Dedifferentiated amniotic fluid mesenchymal stem cell (primary cell): ENCODE results near the gene AGRN.
"Not testable (repeated sequence)": the region's sequence is repeated elsewhere in the genome, so short reads cannot be mapped to it uniquely, and the experiment has no call there.

ENCODE experiments used
- DNase-seq: peaks from one replicate; pipeline ENCODE4 v3.0.0-alpha.2; 2016; ENCODE audit errors: extremely low spot score

The AGRN gene

DNA sequence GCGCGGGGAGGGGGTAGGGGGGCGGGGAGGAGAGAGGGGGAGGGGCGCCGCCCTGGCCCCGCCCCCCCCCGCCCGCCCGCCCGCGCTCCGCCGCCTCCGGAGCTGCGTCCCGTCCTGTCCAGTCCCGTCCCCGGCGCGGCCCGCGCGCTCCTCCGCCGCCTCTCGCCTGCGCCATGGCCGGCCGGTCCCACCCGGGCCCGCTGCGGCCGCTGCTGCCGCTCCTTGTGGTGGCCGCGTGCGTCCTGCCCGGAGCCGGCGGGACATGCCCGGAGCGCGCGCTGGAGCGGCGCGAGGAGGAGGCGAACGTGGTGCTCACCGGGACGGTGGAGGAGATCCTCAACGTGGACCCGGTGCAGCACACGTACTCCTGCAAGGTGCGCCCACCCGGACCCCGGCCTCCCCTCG, at the start of gene AGRN:
Gene AGRN, plus strand, starts transcription at position 121 of the 405 bp plus-strand sequence. Its CDS starts 53 bp downstream, at position 174.
- DNase-seq: no peak

GRCh38 chr1:970242-970972, 49.5 kb upstream of the AGRN start:
- DNase-seq: no peak

DNA sequence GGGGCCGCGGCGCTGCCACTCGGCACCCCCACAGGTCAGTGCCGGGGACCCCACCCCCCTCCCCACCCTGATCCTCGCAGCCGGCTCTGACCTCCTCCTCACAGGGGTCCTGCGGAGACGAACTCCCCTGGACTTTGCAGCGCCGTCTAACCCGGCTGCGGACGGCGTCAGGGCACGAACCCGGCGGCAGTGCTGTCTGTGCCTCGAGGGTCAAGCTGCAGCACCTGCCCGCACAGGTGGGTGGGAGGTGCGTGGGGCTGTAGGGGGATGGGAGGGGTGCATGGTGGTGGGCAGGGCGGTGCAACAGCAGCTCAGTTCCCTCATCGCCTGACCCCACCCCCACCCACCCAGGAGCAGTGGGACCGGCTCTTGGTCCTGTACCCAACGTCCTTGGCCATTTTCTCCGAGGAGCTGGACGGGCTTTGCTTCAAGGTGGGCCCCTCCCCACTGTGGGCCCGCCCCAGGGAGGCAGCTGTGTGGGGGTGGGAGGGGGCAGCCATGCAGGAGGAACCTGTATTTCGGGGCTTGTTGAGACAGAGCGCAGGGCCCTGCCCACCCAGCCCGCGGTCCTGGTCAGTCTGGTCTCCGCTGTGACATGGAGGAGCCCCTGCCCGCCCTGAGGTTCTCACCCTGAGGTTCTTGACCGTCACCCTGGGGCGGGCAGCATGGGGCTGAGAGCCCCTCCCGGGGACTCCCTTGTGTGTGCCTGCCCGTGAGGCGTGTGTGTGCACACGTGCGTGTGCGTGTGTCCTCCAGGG, 48.8 kb upstream of the AGRN start:
- DNase-seq: no peak

GRCh38 chr1:971751-972506, 48.0 kb upstream of the AGRN start:
- DNase-seq: no peak

DNA sequence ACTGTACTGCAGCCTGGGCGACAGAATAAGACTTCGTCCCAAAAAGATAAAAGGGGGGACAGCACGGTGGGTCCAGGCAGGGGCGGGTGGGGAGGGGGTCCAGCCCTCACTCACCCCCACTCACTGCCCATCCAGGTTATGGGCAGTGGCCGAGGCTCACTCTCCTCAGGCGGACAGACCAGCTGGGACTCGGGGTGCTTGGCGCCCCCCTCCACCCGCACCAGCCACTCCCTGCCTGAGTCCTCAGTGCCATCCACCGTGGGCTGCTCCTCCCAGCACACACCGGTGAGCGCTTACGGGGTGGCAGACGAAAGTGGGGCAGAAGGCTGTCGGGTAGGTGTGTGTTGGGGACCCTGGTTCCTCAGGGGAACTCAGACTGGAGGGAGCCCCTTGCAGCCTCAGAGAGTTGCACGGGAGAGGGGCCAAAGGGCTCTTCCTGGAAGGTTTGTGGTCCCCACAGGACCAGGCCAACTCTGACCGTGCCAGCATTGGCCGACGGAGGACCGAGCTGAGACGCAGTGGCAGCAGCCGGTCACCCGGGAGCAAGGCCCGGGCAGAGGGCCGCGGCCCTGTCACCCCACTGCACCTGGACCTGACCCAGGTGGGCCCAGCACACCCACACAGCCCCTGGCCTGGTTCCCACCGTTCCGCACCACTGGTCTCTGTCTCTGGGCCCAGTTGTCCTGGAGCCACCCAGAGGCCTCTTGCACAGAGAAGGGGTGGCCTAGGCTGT, 47.0 kb upstream of the AGRN start:
- no peak for DNase-seq

- DNase-seq: no peak
These were observed 46.2 kb upstream of the AGRN start for GRCh38 chr1:973459-974292.

- no peak for DNase-seq
These were observed 45.7 kb upstream of the AGRN start for GRCh38 chr1:974293-974640.

GRCh38 chr1:974687-975328, 45.1 kb upstream of the AGRN start:
- no peak for DNase-seq

- no peak for DNase-seq
These were observed 44.6 kb upstream of the AGRN start for GRCh38 chr1:975365-975764.

DNA sequence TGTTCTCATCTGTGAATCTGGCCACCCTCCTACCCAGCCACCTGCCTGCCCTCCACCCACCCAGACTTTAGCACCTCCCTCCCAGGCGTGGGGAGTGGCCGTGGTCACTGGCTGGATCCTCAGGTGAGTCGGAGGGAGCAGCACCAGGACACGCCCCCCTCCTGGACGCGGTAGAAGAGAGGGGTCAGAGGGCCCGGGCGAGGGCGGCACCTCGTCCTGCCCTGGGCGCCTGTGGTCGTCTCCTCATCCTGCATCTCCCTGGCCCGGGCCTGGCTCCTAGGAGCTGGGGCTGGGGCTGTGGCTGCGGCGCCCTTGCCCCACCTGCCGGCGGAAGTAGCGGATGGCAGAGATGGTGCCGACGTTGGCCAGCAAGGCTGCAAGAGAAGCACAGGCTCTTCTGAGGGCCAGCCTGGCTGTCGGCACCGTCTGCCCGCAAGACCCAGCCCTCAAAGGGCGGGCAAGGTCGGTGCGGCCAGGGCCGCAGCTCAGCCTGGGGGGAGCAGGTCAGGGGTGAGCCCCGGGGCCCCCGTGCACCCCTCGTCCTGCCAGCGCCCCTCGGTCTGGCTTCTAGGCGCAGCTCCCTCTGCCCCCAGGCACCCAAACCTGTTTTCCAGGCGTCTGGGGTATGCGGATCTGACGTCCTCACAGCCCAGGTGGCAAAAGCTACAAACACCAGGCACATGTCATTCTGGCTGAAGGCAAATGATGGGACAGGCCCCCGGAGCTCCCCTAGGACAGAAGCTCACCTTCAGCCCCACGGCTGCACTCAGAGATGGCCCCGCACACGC, 43.8 kb upstream of the AGRN start:
- peak; percentile 36 for DNase-seq

DNA sequence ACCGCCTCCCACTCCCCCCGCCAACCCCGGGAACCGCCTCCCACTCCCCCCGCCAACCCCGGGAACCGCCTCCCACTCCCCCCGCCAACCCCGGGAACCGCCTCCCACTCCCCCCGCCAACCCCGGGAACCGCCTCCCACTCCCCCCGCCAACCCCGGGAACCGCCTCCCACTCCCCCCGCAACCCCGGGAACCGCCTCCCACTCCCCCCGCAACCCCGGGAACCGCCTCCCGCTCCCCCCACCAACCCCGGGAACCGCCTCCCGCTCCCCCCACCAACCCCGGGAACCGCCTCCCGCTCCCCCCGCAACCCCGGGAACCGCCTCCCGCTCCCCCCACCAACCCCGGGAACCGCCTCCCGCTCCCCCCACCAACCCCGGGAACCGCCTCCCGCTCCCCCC, 43.1 kb upstream of the AGRN start:
- not testable (repeated sequence) for DNase-seq

GRCh38 chr1:978069-978834, 41.7 kb upstream of the AGRN start:
- no peak for DNase-seq

- DNase-seq: no peak
These were observed 40.8 kb upstream of the AGRN start for GRCh38 chr1:978835-979743.

- no peak for DNase-seq
These were observed 40.2 kb upstream of the AGRN start for GRCh38 chr1:979744-980072.

GRCh38 chr1:980137-980571, 39.8 kb upstream of the AGRN start:
- no peak for DNase-seq

GRCh38 chr1:980602-981395, 39.1 kb upstream of the AGRN start:
- no peak for DNase-seq

DNA sequence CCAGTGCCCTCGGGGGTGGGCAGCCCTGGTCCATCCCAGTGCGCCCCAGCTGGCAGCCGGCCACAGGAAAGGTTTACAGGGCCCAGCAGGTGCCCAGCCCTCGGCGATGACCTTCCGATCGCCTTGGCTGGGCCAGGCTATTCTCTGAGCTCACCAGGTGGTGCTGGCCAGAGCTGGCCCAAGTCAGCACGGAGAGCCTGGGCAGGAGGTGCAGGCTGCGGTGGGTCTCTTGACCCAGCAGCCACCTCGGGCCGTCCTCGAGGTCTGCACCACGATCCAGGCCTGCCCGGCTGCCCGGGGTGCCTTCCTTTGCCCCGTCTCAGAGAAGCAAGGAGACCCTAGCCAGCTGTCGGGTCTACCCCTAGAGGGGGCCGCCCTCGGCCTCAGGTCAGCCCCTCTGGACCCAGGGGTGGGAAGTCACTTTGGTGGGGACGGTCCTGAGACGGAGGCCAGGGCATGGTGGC, 38.4 kb upstream of the AGRN start:
- no peak for DNase-seq
